Uterus (tissue), 4 donors: ENCODE data around the gene SLC38A10. TPM values are rescaled to one million over a fixed set of nuclear protein-coding genes. Genes with fewer than 3 reads are reported as not detected.

Source experiments
- DNase-seq, 2 donors: peaks; one replicate each; pipeline ENCODE4 v3.0.0-alpha.2; 2019 to 2020
- H3K27ac ChIP-seq, 2 donors: fragments of 200-600 bp; sonication (generic); 1 replicate in 1 of 2; 2 replicates in 1 of 2; pipeline ENCODE4 v1.5.1; 2016 to 2018
- H3K27me3 ChIP-seq, 2 donors: fragments of 200-600 bp; sonication (generic); one replicate each; pipeline ENCODE4 v1.5.1; 2018 to 2019; ENCODE audit warnings: control low read depth in 1 of 2
- H3K36me3 ChIP-seq, 2 donors: fragments of 200-600 bp; sonication (generic); one replicate each; pipeline ENCODE4 v1.5.1; 2019; ENCODE audit warnings: control low read depth in 1 of 2
- H3K4me1 ChIP-seq, 2 donors: fragments of 200-600 bp; sonication (generic); one replicate each; pipeline ENCODE4 v1.5.1; 2018 to 2019; ENCODE audit warnings: control low read depth in 1 of 2
- H3K4me3 ChIP-seq, 2 donors: fragments of 200-600 bp; sonication (generic); 1 replicate in 1 of 2; 2 replicates in 1 of 2; pipeline ENCODE4 v1.5.1; 2018 to 2019; ENCODE audit warnings: mild to moderate bottlenecking in 1 of 2
- H3K9me3 ChIP-seq, 2 donors: fragments of 200-600 bp; sonication (generic); one replicate each; pipeline ENCODE4 v1.5.1; 2019; ENCODE audit warnings: control low read depth in 1 of 2
- CTCF ChIP-seq, 4 experiments: fragments of 200-600 bp in 2 of 4; fragments of 450-650 bp in 2 of 4; sonication (generic) in 2 of 4; IDR thresholded peaks; one replicate each; pipeline ENCODE4 v1.5.1; 2016 to 2019; ENCODE audit warnings: antibody characterized with exemption in 4 of 4, mild to moderate bottlenecking in 2 of 4, moderate library complexity in 1 of 4
- POLR2A ChIP-seq, 2 donors: fragments of 450-650 bp; IDR thresholded peaks; one replicate each; pipeline ENCODE4 v1.6.1; 2016; ENCODE audit warnings: antibody characterized with exemption in 2 of 2, mild to moderate bottlenecking in 1 of 2, moderate library complexity in 1 of 2
- intact Hi-C: fragments of 100-400 bp; cut with DNase I; formaldehyde crosslinking; loops from one replicate; pipeline ENCODE4 v1.15.1; 2023; ENCODE audit warnings: low total_unique reads
- total RNA-seq, 4 donors: library from RNA; depleted of rRNA in 3 of 4; stranded (reverse); fragments of >200 nt in 3 of 4; gene quantifications; one replicate each; pipeline versions ENCODE4 v1.1.0 to v1.2.4, GENCODE V29; 2014 to 2023
- donor health status: DM: yes; HTN: yes; CAD: no.

SLC38A10 gene
- total RNA-seq, 4 donors from 2014 or later = 50.7 to 55.4 (median 53.3) TPM

GRCh38 chr17:81256616-81257015 is 38.5 kb downstream of the SLC38A10 start:
- Histone ChIP-seq H3K4me3 (no peak overlapping the region), H3K27ac (no peak overlapping the region), H3K36me3 (no peaks in the 10 kb centered on the region), H3K27me3 (no peaks in the 10 kb centered on the region), H3K9me3 (no peaks in the 10 kb centered on the region), H3K4me1 (no peaks in the 10 kb centered on the region)
- DNase-seq = no peak
- TF ChIP-seq CTCF (IDR thresholded peaks at IDR 0.05) (no peak), POLR2A (IDR thresholded peaks at IDR 0.05) (no peak)
- intact Hi-C loops = loop anchor here (5.0 kb wide), 1 partner anchor 226 kb away; no protein-coding TSS in a partner anchor

GRCh38 chr17:81254955-81255717 is 40.0 kb downstream of the SLC38A10 start:
- H3K9me3 ChIP-seq = no peaks in the 10 kb centered on the region
- DNase-seq = peak; percentile 82 to 83
- no peak overlapping the region for H3K4me3 ChIP-seq
- no peaks in the 10 kb centered on the region for H3K36me3 ChIP-seq
- intact Hi-C loops = loop anchor here (5.0 kb wide), 1 partner anchor 227 kb away; no protein-coding TSS in a partner anchor
- peak overlapping the region in 1 of 2 donors; percentile 37 for H3K27ac ChIP-seq
- no peaks in the 10 kb centered on the region for H3K4me1 ChIP-seq
- no peaks in the 10 kb centered on the region for H3K27me3 ChIP-seq
- TF ChIP-seq POLR2A (IDR thresholded peaks at IDR 0.05) (no peak), CTCF (IDR thresholded peaks at IDR 0.05) (peak; percentile 52 to 68 (median 58))

- TF ChIP-seq CTCF (IDR thresholded peaks at IDR 0.05) = peak; percentile 80 to 89 (median 84)
- no peak for TF ChIP-seq POLR2A (IDR thresholded peaks at IDR 0.05)
- peak; percentile 53 to 61 for DNase-seq
- Histone ChIP-seq H3K36me3 (no peaks in the 10 kb centered on the region), H3K27me3 (no peaks in the 10 kb centered on the region), H3K4me3 (no peak overlapping the region), H3K4me1 (no peaks in the 10 kb centered on the region), H3K27ac (no peak overlapping the region), H3K9me3 (no peaks in the 10 kb centered on the region)
- intact Hi-C loops = no loop called here
Measured at GRCh38 chr17:81253358-81254131, 41.6 kb downstream of the SLC38A10 start.

GRCh38 chr17:81252987-81253329 is 42.1 kb downstream of the SLC38A10 start:
- H3K36me3 ChIP-seq = no peaks in the 10 kb centered on the region
- H3K27ac ChIP-seq = no peak overlapping the region
- H3K4me1 ChIP-seq = no peaks in the 10 kb centered on the region
- TF ChIP-seq POLR2A (IDR thresholded peaks at IDR 0.05) (no peak), CTCF (IDR thresholded peaks at IDR 0.05) (no peak)
- DNase-seq = no peak
- H3K9me3 ChIP-seq = no peaks in the 10 kb centered on the region
- no peak overlapping the region for H3K4me3 ChIP-seq
- no peaks in the 10 kb centered on the region for H3K27me3 ChIP-seq
- intact Hi-C loops = no loop called here
